ENCODE results near the gene MAPK12.

MAPK12 gene

DNA sequence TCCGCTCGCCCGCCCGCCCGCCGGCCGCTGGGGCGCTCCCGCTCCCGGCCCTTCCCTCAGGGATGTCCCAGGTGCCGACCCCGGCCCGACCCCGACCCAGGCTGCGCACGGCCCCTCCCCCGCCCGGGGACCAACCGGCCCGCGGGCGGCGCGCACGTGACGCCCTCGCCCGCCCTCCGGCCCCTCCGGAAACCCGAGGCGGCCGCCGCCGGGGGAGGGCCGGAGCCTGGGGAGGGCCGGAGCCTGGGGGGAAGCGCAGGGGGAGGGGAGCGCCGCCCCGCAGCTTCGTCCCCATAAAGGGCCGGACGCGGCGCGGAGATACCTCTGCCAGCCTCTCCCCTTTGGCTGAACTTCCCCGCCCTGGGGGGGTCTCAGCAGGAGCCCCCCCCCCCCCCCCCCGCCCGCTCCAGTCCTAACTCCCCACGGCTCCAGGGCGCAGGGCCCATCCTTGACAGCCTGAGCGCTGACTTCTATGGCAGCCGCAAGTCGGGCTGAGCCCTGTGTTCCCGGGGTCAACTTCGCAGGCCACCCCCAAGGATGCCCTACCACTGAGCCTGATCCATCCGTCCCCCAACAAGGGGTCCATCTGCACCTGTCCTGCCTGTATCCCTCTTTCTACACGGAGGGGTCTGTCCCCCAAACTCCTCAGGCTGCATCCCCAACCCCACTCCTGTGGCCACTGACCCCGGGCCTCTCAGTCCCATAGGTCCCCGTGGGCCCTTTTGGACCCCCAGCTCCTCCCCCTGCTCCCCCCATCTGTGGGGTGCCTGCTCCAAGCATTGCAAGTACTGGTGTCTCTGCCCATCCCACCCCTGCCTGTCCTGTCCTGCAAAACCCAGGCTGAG is at the start of gene MAPK12:
MAPK12 (minus strand) TSS at position 69 of the 845 bp plus-strand sequence. CDS start 174 bp downstream, outside the sequence.
- DNase-seq: no peak

DNA sequence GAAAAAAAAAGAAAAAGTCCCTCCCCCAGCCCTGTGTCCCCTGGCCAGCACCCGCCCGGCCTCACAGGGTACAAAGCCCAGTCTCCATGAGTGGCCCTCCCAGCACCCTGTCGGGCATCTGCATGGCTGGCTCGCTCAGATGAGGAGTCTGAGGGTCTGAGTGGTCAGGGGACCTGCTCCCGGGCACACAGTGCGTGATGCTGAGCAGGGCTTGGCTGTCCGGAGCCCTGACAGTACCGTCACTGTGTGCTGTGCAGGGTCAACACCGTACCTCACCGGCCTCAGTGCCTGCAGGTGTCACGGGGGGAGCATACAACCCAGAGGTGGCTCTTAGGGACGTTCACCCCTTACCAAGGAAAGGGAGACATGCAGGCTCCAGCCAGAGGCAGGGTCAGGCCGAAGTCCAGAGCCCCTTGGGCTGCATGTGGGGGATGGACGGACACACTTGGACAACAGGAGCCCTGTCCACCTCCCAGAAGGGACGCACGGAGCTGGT is 49.5 kb upstream of the MAPK12 start:
- DNase-seq: no peak

DNA sequence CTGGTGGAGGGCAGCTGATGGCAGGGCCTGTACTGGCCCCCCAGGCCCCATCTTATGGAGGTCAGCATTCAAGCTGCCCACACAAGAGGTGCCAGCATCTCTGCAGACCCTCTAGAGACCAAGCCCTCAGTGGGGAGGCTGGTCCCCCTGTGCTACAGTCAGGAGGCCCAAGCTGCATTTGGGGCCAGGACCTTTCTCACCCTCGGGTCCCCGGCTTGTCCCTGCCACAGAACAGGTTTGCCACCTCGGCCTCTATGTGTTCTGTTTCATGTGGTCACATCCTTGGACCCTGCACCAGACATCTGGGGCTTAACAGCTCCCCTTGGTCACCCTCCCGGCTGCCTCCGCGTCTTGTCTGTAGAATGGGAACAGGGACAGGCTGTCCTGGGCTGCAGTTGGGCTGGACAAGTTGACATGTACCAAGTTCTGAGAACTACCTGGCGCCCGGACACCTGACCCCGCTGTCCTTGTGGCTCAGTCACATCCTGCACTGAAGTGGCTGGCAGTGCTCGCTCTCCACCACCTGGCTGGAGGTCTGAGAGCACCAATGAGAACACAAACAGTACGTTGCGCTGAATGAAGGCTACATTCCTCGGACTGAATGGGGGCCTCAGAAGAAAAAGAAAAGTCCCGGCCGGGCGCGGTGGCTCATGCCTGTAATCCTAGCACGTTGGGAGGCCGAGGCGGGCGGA is 48.7 kb upstream of the MAPK12 start:
- DNase-seq: no peak

DNA sequence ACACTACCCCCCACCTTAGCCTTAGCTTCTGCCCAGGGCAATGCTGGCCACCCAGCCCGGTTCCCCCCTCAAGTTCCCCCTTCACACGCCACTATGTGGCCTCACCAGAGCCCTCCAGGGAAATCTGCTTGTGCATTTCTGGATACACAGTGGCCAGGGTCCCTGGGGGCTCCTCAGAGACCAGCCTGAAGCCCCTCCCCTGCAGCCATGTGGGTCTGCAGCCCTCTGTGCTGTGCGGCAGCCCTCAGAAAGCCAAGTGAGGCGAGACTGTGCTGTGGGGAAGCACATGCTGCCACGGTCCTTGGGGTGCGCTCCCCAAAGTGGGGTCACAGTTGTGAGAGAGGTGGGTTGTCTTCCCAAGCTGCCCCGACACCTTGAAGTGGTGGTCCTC is 48.1 kb upstream of the MAPK12 start:
- no peak for DNase-seq

DNA sequence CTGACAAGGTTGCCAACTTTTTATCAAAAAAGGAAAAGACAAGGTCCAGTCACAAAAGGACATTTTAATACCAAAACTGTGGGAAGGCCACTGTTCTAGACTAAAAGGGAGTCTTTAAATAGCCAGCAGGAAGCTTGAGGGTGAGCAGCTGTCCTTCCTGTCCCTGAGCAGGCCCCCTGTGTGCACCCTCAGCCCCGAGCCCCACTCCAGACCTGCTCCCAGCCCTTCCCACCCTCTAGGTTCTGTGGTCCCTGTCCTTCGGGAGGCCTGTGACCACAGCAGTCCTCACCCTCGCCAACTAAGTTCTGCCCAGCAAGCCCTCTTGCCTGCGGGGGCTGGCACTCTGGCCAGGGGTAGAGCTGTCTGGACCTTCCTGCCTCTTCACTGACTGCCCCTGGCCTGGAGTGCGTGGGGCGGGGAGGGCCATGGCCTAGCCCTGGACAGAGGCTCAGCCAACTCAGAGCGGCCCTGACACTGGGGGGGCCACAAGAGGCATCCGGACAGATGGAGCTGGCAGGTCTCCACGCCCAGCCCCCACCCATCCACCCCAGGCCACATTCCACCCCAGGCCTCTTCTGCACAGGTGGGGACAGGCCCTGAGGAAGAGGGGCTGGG is 47.6 kb upstream of the MAPK12 start:
- no peak for DNase-seq

DNA sequence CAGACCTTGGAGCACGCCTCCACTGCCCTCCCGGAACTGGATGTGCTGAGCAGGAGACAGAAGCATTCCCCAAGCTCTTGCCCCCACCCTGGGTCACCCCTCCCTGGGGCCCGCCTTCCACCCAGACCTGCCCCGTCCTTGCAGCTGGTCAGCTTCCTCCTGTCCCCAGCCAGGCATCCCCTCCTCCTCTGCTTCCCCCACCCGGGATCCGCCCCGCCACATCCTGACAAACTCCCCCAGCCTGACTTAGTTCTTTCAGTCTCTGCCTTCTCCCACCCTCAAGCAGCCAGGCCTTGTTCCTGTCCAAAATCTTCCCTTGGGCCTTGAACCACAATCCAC is 47.1 kb upstream of the MAPK12 start:
- no peak for DNase-seq

DNA sequence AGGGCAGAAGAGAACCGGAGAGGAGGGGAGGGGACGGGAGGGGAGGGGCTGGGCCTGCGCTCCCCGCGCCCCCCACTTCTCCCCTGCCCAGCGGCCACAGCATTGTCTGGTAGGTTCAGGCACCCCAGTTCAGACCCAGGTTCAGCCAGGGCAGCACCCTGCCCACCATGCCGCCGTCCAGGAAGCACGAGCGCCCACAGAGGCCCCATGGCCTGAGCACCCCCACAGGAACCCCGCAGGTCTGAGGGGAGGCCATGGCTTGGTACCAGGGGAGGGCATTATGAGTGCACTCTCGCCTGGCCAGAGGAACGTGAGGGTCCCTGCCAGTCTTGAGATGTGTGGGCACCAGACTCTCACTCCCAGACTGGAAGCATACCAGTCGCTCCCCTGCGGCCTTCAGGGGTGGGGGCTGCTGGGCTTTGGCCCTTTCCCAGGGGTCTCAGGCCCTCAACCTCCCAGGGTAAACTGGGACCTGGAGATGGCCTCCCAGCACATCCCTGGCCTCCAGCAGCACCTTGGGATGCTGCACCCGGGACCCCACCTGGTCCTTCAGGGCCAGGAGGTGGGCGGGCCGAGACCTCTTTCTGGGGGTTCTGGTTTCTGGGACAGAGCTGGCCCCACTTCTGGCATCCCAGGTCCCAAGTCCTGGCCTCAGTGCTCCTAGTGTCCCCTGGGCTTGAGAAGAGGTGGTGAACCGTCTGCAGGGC is 46.6 kb upstream of the MAPK12 start:
- DNase-seq: no peak

DNA sequence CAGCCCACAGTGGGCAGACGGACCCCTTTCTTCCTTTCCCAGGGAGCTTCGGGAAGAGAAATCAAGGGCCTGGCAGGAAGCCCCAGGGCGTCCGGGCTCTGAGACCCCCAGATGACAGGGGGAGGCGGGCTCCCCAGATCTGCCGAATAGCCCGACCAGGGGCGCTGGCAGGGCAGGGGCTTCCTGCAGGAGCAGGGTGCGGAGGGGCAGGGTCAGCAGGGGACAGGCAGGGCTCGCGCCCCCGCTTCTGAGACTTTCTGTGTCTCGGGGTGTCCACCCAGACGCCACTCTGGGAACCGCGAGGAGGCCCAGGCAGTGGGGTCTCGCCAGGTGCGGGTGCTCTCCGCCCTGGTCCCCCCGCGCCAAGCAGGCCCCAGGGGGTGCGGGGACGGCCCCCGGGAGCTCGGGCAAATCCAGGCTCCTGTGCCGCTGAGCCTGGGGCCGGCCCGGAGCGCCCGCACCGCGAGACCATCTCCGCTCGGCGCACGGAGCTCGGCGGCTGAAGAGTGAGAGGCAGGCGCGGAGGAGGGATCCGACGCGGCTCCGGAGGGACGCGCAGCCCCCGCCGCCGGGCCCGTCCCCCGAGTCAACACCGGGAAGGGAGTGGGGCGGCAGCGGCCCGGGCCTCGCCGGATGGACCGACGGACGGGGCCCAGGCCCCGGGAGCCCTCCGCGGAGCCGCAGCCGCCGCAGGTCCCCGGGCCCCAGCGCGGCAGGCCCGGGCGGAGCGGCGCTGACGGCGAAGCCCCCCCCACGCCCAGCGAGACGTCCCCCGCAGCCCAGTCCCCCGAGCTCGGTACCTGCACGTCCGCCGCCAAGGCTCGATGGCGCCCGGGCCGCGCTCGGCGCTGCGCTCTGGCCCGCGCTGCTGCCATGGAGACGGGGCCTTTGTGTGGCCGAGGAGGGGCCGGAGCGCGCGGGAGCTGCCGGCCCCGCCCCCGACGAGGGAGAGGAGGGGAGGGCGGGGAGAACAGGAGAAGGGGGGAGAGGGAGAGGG is 45.6 kb upstream of the MAPK12 start, which contains the start of gene PLXNB2:
PLXNB2 (minus strand) TSS at position 894 of the 997 bp plus-strand sequence. CDS start 17,062 bp downstream, outside the sequence.
- peak; percentile 35 for DNase-seq

DNA sequence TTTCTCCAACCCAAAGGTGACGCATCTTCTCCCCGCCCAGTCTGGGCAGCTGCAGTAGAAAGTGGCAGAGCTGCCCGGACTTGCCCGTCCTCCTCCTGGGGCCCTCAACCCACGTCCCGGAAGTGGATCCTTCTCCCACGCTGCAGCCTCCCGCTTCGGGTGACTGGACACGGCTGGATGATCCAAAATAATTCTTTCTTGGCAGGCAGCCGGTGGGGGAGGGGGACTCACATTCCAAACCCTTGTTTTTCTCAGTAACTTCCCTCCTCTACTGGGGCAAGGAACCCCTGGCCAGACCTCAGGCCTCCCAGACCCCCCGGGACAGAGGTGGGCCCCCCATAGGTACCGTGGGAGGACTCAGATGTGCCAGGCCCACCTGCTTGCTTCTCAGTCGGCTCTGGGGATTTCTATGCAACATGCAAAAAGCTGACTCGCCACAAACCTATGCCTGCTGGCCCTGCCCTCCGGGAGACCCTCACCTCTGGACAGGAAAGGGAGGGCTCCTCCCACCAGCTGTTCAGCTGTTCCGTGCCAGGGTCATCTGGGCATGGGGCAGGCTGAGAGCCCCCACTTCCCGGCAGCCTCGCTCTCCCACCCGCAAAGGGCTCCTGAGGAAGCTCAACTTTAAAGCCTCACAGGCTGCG is 44.6 kb upstream of the MAPK12 start:
- no peak for DNase-seq

DNA sequence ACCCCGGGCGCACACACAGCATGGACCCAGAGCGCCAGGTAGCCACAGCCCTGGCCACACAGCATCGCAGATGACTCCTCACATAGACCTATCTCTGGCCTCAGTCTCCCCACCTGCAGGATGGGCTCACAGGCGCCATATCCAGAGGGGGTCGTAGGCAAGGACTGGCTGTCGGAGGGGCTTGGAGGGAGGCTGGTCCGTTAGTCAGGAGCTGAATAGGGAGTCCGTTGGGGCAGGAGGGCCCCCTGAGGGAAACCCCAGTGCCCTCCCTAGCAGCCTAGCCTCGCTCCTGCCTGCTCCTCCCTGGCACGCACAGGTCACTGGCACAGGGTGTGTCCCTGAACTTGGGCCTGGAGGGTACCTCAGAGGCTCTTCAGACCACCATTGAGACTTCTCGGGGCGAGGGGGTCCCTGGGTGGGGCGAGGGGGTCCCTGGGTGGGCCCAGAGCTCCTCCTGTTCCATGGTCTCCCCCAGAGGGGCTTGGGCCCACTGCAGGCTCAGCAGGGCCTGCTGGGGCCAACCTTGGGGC is 44.0 kb upstream of the MAPK12 start:
- no peak for DNase-seq

DNA sequence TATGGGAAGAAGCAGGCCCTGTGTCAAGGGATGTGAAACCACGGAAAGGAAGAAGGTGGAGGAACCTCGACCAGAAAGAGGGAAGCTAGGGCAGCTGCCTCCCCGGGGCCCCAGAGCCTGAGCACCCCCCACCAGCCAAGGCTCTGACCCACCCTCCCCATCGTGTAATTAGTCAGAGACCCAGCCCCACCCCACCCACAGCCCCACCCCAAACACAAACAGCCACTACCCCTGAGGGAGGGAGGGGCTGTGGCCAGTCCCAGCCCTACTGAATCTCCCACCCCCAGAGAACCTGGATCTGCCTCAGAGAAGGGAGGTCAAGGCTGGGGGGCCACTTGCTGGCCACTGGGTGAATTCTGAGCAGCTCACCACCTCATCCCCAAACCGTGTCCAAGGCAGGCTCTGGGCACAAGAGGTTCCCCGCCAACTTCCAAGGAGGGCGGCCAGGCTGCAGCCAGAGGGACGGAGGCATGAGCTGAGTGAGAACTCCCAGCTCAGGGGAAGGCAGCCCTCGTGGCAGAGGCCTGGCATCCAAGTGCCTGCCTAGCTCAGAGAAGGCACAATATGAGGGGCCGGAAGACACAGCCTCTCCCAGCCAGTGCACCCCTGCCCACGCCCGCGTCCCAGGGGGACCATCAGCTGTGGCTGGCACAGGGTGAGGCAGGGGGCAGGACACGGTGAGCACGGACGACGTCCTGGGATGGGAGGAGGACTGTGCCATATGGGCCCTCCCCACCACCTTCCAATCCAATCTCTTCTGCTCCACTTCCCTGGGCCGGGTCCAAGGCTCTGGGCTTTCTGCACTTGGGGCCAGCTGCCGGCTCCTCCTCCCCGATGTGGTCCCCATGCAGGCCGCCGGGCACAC is 43.3 kb upstream of the MAPK12 start:
- no peak for DNase-seq

DNA sequence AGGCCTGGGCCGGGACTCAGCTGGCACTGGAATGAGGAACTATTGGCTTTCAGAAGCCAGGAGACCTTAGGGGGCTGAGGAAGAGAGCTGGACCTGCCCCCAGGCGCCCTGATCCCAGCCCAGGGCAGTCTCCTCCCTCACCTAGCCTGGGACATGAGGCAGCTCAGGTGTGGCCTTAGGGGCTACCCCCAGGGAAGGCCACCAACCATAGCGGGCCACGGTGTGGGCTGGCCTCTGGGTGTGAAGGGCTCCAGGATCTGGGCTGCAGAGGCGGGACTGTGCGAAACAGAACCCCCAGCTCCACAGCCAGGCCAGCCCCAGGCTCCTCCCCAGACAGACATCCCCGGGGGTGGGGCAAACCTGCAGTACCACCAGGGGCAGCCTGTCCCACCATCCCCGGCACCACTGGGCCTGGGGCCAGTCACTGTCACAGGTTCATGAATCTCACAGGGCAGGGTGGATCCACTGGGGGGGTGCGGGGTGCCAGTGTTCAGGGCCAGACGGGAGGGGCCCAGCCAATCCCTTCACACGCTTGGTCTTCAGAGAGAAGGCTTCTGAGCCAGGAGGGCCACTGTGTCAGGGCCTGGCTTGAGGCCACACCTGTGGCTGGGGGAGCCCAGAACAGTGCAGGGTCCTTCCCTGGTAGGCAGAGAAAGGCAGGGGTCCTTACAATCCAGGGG is 42.5 kb upstream of the MAPK12 start:
- DNase-seq: no peak

DNA sequence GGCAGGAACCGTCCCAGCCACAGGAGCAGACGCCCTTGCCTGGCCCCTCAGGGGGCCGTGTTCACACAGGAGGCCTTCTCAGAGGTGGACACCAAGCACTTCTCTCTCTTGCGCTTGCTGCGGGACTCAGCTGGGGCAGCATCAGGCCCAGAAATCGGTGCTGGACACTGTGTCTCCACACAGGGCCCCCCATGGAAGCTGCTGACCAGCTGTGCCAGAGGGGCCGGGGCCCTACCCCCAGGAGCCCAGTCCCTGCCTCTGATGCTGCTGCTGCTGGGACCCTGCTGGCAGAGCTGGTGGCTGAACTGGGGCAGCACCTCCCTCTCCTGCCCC is 42.0 kb upstream of the MAPK12 start:
- no peak for DNase-seq

DNA sequence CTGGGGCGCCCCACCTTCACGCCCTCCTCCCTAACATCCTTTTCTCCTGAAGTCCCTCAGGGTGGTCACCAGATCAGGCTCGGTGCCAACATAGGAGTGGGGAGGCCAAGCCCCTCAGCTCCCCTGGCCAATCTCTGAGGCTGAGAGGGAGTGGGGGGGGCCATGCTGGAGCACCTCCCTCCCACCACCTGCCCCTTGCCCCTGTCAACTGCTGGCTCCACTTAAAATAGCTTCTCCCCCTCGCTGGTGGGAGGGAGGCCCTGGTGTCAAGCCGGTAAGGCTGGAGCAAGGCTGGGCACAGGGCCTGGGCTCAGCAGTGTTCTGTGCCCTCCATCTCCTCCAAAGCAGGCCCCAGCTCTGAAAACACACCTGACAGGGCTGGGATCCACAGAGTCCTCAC is 41.1 kb upstream of the MAPK12 start:
- DNase-seq: no peak

DNA sequence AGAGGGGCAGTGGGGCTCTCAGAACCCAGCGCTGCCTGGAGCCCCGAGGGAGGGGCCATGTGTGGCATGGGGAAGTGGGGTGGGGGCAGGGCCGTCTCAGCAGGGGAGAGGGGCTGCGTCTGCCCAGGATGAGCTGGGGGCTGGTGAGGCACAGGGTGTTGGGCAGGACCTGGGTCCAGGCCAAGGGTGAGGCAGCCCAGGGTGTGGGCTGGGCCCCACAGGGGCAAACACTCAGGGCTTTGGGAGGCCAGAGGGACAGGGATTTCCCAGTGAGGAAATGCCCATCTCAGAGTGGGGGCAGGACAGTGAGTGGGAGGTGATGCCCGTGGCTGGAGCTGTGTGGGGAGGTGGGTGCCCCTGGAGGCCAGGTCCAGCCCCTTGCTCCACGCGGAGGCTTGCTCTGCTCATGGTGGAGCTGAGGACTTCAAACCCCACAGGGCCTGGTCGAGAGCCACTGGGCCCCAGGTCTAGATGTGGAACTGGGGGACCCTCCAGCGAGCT is 40.6 kb upstream of the MAPK12 start:
- DNase-seq: no peak

DNA sequence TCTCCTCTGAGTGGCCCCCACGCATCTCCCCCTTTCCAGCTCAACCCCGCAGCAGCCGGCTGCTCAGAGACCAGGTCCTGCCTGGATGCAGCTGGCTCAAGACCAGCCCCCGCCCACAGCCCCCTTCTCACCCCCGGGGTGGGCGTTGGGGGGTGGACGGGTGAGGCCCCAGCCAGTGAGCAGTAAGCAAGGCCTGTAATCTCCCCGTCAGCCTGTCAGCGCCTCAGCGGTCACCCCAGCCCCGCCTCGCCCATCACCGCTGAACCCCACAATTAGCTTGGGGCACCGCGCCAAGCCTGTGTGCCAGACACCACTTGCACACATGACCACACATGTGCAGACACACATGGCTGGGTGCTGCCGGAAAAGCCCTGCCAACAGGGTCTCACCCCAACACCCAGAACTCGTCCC is 40.1 kb upstream of the MAPK12 start:
- DNase-seq: no peak

DNA sequence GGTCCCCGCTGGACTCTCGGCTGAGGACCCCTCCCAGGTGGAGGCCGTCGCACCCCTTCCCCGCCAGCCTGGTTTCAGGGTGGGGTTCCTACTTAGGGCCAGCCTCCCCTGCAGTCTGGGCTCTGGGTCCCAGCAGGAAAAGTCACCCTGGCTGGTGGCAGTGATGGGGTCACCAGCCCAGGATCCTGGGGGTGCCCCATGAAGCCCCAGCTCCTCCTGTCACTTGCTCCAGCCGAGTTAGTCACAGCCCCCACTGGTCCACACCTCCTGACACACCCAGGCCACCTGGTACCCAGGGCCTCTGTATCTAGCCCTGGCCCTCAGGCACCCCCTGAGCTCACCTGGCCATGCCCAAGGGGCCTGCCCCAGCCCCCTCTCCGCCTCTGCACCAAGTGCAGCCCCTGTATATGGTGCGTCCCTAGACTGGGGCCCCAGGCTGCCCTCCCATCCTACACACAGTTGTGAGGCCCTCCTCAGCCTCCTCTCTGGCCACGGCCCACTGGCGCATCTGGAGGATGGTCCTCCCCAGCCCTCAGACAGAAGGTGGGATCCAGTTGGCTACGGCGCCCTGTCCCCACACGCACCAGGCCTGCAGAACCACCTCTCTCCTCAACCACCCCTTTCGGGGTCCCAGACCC is 39.3 kb upstream of the MAPK12 start:
- DNase-seq: no peak

DNA sequence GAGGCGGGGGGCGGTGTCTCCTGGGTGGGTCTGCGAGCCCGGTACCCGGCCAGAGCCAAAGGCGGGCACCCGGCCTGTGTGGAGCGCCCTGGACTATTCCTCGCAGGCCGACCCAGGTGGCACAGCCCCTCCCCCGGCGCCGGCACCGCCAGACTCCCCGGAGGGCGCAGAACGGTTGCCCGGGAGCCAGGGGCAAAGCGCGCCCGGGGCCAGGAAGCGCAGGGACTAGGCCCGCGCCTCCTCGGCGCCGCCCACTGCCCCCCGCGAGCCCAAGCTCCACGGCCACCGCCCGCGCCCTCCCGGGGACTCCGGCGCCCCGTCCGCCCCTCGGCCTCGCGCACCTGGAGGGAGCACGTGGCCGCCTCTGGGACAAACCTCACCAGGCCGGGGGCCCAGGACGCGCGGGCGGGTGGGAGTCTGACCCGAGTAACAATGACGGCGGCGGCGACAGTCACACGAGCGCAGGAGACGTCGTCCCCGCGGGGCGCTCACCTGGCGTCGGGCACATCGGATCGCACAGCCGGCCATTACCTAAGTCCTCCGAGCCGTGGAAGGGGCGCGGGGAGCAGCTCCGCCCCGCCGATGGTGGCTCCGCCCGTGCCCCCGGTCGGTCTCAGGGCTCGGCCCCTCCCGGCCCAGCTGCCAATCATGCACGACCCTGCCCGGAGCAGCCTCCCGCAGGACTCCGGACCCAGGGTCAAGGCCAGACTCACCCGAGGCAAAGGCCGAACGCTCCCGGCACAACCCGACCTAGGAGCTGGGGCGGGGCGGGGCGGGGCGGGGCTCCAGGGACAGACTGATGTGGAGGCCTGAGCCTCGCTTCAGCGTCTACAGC is 38.5 kb upstream of the MAPK12 start:
- no peak for DNase-seq
